Brain pericyte (primary cell): ENCODE results near the gene C2orf81.
"Not testable (repeated sequence)": the region's sequence is repeated elsewhere in the genome, so short reads cannot be mapped to it uniquely, and the experiment has no call there.

Experiments
- DNase-seq: peaks from one replicate; pipeline ENCODE4 v3.0.0-alpha.2; 2012; ENCODE audit warnings: low read depth, low spot score

The C2orf81 gene

DNA sequence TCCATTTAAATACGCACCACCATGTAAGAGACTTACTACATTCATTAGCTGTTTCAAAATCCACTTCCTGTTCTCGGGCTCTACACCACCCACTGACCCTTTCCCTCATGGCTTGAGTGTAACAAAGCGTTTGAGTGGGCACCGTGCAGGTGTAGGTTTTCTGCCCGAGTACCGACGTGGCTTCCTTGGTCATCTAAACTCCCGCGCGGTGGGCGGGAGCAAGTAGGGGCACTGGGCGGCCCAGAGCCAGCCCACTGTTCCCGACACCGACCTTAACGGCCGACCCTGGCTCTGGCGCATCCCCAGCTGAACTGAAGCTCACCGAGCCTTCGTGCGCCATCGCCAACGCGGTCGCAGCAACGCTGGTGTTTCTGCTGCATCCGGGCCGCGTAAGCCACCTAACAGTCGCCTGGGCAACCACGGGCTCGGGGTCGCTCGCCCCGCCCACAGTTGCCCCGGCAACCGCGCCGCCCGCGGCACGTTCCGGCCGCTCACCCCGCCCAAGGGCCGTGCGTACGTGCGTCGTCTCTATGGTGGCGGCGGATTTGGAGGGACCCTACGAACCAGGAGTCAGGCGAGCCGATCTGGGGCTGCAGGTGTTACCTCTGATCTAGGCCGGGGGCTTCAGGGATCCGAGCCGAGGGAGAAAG, at the start of gene C2orf81, which contains the start of gene WDR54:
TSS of gene C2orf81 (minus strand) at position 399 of the 650 bp plus-strand sequence. CDS start at position 340, 59 bp downstream.
TSS of gene WDR54 (plus strand) at position 510 of the 650 bp plus-strand sequence. CDS start 424 bp downstream, outside the sequence.
- DNase-seq, result no peak

DNA sequence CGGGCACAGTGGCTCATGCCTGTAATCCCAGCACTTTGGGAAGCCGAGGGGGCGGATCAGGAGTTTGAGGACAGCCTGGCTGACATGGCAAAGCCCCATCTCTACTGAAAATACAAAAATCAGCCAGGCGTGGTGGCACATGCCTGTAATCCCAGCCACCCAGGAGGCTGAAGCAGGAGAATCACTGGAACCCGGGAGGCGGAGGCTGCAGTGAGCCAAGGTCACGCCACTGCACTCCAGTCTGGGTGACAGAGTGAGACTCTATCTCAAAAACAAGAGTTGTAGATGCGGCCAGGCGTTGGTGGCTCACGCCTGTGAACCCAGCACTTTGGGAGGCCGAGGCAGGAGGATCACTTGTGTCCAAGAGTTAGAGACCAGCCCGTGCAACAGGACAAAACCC, 49.3 kb upstream of the C2orf81 start:
- DNase-seq, result not testable (repeated sequence)

- DNase-seq, result no peak
Observed at GRCh38 chr2:74464406-74464805, 43.0 kb upstream of the C2orf81 start.

GRCh38 chr2:74462786-74463105, 41.3 kb upstream of the C2orf81 start:
- DNase-seq, result no peak

- no peak for DNase-seq
Observed at GRCh38 chr2:74462054-74462785, 40.8 kb upstream of the C2orf81 start.

- DNase-seq, result no peak
Observed at GRCh38 chr2:74461187-74462053, 40.0 kb upstream of the C2orf81 start.

- not testable (repeated sequence) for DNase-seq
Observed at GRCh38 chr2:74460187-74460586, 38.8 kb upstream of the C2orf81 start.

DNA sequence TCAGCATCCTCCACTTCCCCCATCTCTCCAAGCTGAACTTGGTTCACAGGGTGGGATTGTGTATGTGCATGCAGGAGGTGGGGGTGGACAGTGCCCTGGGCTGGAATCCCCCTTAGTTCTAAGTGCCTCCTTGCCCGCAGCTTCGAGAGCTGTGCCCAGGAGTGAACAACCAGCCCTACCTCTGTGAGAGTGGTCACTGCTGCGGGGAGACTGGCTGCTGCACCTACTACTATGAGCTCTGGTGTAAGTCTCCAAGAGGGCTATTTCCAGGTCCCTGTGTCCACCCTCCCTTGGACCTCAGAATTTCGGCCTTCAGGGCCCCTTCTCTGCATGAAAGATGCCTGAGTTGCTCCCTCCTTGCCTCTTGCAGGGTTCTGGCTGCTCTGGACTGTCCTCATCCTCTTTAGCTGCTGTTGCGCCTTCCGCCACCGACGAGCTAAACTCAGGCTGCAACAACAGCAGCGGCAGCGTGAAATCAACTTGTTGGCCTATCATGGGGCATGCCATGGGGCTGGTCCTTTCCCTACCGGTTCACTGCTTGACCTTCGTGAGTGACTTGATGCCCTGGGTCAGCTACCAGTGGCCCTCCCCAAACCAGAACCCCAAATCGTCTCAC, 38.2 kb upstream of the C2orf81 start:
- not testable (repeated sequence) for DNase-seq

GRCh38 chr2:74458938-74459363, 37.5 kb upstream of the C2orf81 start:
- no peak for DNase-seq

DNA sequence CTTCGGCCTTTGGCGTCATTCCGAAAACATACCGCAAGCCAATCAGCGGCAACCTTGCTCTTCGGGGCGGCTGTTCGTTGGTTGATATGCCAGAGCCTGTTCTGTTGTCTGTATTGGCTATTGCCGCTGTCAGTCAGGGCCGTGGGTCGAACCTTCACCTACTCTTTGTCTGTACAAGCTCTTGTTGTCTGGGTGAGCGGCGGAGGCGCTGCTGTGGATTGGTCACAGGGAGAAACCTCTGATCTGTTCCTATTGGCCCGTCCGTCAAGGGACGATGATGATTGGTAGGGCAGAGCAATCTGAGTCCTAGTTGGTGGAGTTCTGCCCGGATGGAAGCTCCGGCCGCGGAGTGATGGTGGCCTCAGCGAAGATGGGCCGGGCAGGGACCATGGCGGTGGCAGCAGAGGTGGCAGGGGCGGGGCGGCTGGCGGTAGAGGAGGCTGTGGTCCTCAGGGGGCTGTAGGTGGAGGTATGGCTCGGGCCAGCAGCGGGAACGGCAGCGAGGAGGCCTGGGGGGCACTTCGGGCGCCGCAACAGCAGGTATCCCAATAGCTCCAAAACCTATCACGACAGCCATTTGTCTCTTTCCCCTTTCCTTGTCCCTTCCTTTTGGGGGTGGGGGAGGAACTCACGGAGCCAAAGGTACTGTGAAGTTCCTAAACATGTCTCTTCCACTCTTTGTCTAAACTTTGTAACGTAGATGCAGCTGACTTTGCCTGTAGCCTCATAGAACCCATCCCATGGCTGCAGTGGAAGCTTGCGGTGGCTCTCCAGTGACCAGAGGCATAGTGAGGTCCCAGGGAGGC, 36.9 kb upstream of the C2orf81 start, which contains the start of gene WBP1:
TSS of gene WBP1 (plus strand) at position 307 of the 806 bp plus-strand sequence. CDS start at position 472, 165 bp downstream.
- DNase-seq, result peak; percentile 100

- DNase-seq, result no peak
Observed at GRCh38 chr2:74457549-74458131, 36.2 kb upstream of the C2orf81 start.

DNA sequence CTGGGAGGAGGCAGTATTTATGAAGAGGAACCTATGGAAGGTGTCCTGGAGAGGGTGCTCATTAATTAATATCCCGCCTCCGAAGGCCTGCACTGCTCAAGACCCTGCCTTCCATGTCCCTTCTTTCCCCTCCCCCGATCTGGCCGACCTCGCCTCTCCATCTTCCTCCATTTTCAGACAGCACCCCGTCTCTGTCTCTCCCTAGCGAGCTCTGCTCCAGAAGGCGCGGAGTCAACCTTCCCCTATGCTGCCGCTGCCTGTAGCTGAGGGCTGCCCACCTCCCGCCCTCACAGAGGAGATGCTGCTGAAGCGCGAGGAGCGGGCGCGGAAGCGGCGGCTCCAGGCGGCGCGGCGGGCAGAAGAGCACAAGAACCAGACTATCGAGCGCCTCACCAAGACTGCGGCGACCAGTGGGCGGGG, 35.7 kb upstream of the C2orf81 start:
- DNase-seq, result no peak

GRCh38 chr2:74454654-74455511, 33.5 kb upstream of the C2orf81 start, which contains the start of gene INO80B:
INO80B (plus strand) TSS chr2:74455087; CDS start chr2:74455117, 30 bp downstream.
- peak; percentile 95 for DNase-seq

DNA sequence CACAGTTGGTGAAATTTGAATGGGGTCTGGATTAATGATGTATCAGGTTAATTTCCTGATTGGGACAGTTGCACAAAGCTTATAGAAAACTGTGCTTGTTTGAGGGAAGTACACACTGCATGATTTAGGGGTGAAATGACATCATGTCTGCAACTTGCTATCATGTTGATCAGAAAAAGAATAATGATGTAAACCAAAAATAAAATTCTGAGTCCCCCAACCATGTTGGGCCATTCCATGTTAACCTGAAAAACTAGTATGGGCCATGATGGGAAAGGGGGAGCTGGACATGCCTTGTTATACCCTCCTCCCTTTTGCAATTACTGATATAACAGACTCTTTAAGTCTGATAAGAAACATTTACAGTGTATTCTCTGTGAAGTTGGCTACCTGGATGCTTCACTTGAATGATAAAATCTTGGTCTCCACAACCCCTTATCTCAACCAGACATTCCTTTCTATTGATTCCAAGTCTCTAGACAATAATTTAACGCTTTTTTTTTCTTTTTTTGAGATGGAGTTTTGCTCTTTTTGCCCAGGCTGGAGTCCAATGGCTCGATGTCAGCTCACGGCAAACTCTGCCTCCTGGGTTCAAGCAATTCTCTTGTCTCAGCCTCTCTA, 29.3 kb upstream of the C2orf81 start:
- DNase-seq, result no peak

- DNase-seq, result no peak
Observed at GRCh38 chr2:74448771-74449170, 27.4 kb upstream of the C2orf81 start.

DNA sequence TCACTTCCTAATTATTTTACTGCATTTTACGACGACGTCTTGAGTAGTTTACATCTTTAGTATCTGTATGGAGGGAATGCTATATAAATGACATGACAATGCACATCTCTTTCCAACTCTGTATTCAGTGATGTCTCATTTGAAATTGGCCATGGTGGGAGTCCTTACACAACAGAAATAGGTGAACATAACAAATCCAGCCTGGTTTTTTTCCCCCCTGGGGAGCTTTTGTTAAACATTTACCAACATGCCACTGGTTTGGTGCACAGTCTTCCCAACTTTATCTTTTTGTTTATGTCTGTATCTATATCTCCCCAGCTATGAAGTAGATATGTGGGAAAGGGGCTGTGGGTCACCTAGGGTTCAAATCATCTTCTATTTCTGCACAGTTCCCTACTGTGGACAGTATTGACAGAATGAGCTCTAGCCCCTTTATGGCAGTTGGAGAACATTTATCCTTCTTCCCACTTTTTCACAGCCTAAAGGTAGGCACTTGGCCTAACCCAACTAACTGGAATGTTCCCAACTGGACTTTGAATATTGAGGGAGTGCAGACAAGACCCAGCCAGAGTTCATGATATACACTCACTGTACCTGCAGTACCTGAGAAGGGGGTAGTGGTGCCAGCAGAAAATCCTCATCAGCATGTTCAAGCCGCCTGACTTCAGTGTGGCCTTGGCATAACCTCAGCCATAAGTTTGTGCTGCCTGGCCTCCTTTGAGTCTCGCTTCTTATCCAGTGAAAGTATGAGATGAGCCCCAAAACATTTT, 26.0 kb upstream of the C2orf81 start:
- no peak for DNase-seq

GRCh38 chr2:74444498-74445318, 23.3 kb upstream of the C2orf81 start:
- no peak for DNase-seq
